Glutamatergic neuron (in vitro differentiated cells): Measurements from ENCODE around the gene TMEM233. TPM values are rescaled to one million over a fixed set of nuclear protein-coding genes. Genes with fewer than 3 reads are reported as not detected.

Experiments used
- DNase-seq: peaks from one replicate; pipeline ENCODE4 v3.0.0; 2022
- H3K27ac Mint-ChIP-seq: one replicate; pipeline ENCODE4 v1.8.0; 2020; ENCODE audit warnings: mild to moderate bottlenecking, mixed read lengths, inconsistent platforms; ENCODE audit not compliant: unreplicated experiment
- H3K27me3 Mint-ChIP-seq: one replicate; pipeline ENCODE4 v1.8.0; 2020; ENCODE audit warnings: mild to moderate bottlenecking, moderate library complexity, mixed read lengths, inconsistent platforms; ENCODE audit not compliant: unreplicated experiment
- H3K36me3 Mint-ChIP-seq: one replicate; pipeline ENCODE4 v1.8.0; 2020; ENCODE audit warnings: mild to moderate bottlenecking, mixed read lengths, inconsistent platforms; ENCODE audit not compliant: unreplicated experiment
- H3K4me1 Mint-ChIP-seq: one replicate; pipeline ENCODE4 v1.8.0; 2020; ENCODE audit warnings: mild to moderate bottlenecking, low read depth, mixed read lengths, inconsistent platforms; ENCODE audit not compliant: unreplicated experiment
- H3K4me3 Mint-ChIP-seq: one replicate; pipeline ENCODE4 v1.8.0; 2020; ENCODE audit warnings: mild to moderate bottlenecking, mixed read lengths, inconsistent platforms; ENCODE audit not compliant: unreplicated experiment
- H3K9me3 Mint-ChIP-seq: one replicate; pipeline ENCODE4 v1.8.0; 2020; ENCODE audit warnings: mild to moderate bottlenecking, moderate library complexity, mixed read lengths, inconsistent platforms; ENCODE audit not compliant: unreplicated experiment
- CTCF ChIP-seq: fragments of 200-600 bp; sonication (generic); IDR thresholded peaks from one replicate; pipeline ENCODE4 v1.5.0; 2021; ENCODE audit not compliant: partially characterized antibody, unreplicated experiment
- total RNA-seq: library from RNA; stranded (reverse); fragmentation: NEBNext Ultra II Directional; extraction: Animal tissue kit (Norgen Biotek cat#: 25700); gene quantifications from one replicate; pipeline ENCODE4 v1.2.1, GENCODE V29; 2021; ENCODE audit not compliant: unreplicated experiment

Gene TMEM233
- total RNA-seq, 1 donor from 2014 or later = not detected

GRCh38 chr12:119681111-119681510 is 87.5 kb downstream of the TMEM233 start:
- no peak for TF ChIP-seq CTCF
- Mint-ChIP-seq H3K36me3 (peaks cover 6% of the 10 kb centered on the region), H3K4me3 (no peak overlapping the region), H3K27me3 (no peaks in the 10 kb centered on the region), H3K4me1 (no peaks in the 10 kb centered on the region), H3K9me3 (no peaks in the 10 kb centered on the region), H3K27ac (no peak overlapping the region)
- DNase-seq = no peak

GRCh38 chr12:119681728-119682638 is 88.4 kb downstream of the TMEM233 start:
- Mint-ChIP-seq H3K9me3 (no peaks in the 10 kb centered on the region), H3K27ac (no peak overlapping the region), H3K27me3 (no peaks in the 10 kb centered on the region), H3K4me1 (no peaks in the 10 kb centered on the region), H3K36me3 (no peaks in the 10 kb centered on the region), H3K4me3 (no peak overlapping the region)
- no peak for TF ChIP-seq CTCF
- no peak for DNase-seq

DNA sequence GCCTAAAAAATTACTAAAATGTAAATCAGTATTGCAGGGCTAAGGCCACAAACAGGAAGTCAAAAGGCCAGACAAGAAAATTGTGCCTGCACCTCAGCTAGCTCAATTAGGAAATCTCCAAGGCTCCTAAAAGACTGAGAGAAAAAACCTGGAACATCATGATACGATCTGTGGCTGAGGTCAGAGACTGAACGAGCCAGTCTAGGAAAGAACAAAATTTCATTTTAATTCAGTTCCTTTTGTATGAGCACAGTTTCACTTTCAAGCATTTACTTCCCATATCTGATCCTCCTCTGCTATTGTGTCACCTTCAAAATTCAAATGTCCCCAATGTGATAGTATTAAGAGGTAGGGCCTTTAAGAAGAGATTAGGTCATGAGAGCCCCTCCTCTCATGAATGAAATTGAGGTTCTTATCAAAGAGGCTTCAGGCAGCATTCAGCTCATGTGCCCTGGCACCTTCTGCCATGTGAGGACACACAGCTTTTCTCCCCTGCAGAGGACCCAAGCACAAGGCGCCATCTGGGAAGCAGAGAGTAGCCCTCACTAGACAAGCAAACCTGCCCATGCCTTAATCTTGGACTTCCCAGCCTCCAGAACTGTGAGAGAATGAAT is 89.2 kb downstream of the TMEM233 start:
- TF ChIP-seq CTCF = no peak
- Mint-ChIP-seq H3K27ac (no peak overlapping the region), H3K4me1 (peaks cover 2% of the 10 kb centered on the region), H3K9me3 (no peaks in the 10 kb centered on the region), H3K27me3 (no peaks in the 10 kb centered on the region), H3K4me3 (no peak overlapping the region), H3K36me3 (no peaks in the 10 kb centered on the region)
- no peak for DNase-seq

DNA sequence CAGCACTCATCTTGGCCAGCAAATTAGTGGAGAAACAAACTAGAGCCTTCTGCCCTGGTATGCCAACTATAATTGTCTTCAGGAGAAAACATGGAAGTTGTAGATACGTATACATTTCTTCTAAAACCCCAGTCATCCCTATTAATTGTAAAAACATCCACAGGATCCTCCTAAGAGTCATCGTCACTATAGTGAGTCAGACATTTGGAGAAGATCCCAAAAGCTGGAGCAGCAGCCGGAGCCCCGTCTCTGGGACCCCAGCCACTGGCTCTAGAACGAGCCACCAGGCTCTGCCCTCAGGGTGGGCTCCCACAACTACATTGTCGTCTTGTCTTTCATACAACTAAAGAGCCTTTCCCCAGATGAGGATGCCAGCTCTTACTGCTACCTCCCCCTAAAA is 89.8 kb downstream of the TMEM233 start:
- no peaks in the 10 kb centered on the region for H3K36me3 Mint-ChIP-seq
- DNase-seq = no peak
- H3K9me3 Mint-ChIP-seq = no peaks in the 10 kb centered on the region
- no peak overlapping the region for H3K27ac Mint-ChIP-seq
- no peak for TF ChIP-seq CTCF
- H3K27me3 Mint-ChIP-seq = no peaks in the 10 kb centered on the region
- H3K4me3 Mint-ChIP-seq = no peak overlapping the region
- H3K4me1 Mint-ChIP-seq = peaks cover 2% of the 10 kb centered on the region

DNA sequence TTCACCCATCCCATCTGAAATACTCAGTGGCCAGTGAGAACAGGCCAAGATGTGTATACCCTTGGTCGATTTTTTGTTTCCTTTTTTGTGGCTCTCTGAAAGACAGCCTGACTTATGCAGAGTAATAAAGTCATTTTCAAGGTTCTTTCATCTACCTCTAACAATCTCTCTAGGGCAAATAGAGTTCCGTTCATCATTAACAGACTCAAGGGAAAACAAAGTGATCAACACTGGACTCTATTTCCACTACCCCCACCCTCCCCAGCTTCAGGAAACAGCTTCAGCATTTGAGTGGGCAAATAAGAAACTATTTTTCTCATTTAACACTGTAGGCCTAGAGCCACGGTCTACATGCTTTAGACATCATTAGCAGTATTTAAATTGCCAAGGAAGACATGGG is 90.2 kb downstream of the TMEM233 start:
- H3K36me3 Mint-ChIP-seq = no peaks in the 10 kb centered on the region
- H3K4me3 Mint-ChIP-seq = no peak overlapping the region
- no peak overlapping the region for H3K27ac Mint-ChIP-seq
- DNase-seq = no peak
- no peaks in the 10 kb centered on the region for H3K27me3 Mint-ChIP-seq
- peaks cover 2% of the 10 kb centered on the region for H3K4me1 Mint-ChIP-seq
- no peaks in the 10 kb centered on the region for H3K9me3 Mint-ChIP-seq
- no peak for TF ChIP-seq CTCF
